HG03520 (cell line): ENCODE data around the gene DPYD.

Experiments used
- ATAC-seq: cut with Tn5 transposase; IDR thresholded peaks from one replicate; pipeline ENCODE4 v1.9.1; 2021; ENCODE audit warnings: mild to moderate bottlenecking, moderate library complexity; ENCODE audit not compliant: unreplicated experiment

The DPYD gene

DNA sequence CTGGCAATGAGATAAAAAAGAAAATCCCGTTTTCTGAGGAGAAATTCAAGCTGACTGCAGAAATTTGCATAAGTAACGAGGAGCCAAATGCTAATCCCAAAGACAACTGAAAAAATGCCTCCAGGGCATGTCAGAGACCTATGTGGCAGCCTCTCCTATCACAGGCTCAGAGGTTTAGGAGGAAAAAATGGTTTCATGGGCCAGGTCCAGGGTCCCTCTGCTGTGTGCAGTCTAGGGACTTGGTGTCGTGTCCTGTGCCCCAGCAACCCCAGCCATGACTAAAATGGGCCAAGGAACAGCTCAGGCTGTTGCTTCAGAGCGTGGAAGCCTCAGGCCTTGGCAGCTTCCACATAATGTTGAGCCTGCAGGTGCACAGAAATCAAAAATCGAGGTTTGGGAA, 456.5 kb downstream of the DPYD start:
- ATAC-seq = no peak

DNA sequence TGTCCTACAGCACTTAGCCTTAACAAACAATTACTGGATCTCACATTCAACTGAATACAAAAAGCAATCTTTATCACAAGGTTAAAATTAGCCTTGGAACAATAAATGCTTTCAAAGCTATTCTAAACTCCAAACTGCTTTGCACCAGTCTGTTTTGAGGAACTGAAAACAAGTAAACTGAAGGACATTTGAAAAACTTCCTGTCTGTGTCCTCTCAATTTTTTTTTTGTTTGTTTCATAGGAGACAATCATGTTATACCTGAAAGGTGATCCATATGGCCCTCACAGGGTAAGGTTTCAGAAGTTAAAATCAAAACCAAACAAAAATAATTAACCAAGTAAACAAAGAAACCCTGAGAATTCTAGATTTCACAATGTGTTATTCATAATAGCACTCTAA, 459.1 kb downstream of the DPYD start:
- peak; percentile 80 for ATAC-seq

DNA sequence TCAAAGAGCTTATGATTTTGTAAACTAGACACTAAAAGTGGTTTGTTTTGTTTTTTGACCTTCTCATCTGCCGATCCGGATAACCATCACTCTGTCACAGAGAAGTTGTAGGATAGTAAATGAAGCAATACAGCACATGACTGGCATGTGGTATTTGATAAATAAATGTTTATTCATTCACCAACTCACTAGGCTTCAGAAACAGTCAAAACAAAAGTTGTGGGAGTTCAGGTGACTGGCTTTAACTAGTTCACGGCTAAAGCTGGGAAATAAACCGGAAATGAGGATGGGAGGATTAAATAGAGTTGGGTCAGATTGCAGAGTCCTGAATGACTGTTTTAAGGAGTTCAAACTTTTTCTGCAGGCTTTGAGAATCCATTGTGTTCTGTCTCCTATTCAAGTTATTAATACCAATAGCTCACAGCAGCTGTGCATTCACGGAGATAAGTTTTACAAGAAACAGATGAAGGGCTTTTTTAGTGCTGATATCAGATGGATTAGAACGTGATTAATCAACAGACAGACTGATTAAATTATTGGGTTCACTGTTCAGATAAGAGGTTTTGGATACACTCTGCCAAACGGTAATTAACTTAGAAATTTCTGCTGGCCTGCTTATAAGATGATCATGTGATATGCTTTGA, 463.3 kb downstream of the DPYD start:
- no peak for ATAC-seq

DNA sequence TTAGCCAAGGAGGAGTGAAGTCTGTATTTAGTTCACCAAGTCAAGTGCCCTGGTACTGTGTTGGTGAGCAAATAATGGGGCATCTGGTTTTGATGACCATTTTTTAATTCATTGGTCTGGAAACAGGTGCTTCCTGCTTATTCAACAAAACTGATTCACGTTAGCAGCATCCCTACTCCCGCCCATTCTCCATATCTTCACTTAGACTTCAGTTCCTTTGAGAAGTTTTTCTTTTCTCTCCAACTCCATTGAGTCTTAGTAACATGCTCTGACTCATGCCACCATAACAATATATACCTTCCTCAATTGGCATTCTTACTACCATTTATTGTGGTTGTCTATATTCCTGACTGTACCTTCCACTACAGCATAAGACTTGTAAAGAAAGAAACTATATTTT, 468.9 kb downstream of the DPYD start:
- ATAC-seq = no peak

DNA sequence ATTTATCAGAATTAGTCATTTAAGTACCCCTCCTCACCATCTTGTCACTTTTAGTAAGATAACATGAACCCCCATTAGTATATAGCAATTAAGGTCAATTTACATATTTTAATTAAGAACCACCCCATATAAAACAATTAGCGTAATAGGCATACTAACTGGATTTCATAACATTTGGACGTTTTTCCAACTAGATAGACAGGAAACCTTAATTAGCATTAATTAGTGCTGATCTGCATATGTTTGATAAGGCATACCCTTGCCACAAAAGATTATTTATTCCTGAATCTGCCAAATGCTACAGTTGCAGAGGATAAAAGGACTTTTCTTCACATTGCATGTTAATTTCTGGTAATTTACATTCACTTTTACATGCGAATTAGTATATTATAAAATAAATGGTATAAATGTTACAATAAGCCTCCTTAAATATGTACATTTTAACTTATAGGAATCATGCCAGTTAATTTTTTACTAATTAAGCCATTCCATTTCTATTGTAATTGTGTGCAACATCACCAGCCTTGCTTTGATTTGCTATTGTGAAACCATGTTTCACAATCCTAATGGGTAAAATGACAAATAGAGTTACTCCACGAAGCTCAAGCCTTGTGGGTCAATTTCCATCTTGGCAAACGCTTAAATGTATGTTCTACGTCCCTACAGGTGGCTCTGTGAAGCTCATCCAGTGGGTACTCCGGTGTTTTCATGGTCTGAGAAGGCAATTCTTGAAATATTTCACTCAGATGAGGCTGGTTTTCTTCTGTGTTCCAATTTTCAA, 469.6 kb downstream of the DPYD start:
- ATAC-seq = no peak

DNA sequence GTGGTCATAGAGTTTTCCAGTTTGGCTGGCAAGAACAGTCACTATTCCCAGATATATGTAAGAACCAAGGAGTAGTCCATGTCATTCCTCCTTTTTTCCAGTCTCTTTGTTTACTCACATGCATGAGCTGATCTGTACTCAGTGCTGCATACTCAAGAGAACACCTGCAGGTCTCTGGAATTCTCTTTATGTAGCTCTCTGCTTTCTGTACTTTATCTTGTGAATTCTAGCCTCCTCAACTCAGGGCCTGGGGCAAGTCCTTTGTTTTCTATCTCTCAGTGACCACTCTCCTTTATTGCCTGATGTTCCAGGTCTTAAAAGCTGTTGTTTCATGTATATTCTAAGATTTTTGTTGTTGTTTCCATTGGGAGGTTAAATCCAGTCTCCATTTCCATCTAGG, 478.9 kb downstream of the DPYD start:
- no peak for ATAC-seq

DNA sequence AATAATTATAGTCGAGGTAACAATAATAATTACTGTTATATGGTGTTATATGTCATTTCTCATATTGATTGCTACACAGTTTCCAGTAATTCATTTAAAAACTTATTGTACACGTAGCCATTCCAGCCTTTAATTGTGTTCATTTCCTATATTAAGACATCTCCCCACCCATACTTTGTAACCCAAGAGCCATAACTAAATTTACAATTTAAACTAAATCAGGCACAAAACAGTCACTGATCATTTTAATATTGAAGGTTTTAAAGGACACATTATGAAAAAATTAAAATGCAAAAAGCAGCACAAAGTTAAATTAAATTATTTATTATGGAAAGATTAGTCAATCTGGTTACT, 487.0 kb downstream of the DPYD start:
- ATAC-seq = no peak

DNA sequence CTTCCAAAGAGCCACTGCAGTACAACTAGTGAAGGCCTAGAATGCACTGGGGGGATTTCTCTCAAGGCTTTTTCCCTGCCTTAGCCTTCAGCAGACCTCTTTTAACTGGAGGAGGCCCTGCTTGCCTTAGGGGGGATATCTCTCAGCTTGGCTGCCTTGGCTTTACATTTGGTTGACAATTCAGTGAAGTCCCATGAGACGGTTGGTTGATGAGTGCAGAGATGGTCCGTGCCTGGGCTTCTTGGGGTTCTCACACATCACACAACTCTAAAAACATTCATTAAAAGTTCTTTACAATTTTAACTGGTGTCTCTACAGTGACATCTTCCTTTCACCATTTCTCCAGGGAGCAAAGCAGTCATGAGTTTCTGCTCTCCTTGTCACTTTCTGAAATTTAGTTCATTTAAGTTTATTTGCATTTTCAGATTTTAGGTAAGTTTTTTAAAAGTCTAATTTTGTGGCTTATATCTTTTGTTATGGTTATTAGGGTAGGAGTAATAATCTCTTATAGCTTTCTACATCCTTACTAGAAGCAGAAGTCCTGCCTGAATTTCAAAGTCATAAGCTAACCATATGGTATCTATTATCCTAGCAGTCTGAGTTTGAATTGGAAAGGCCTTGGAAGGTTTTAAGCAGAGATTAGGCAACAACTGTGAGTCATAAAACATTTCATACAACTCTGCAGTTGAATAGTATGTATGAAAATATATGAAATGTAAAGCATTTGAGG, 487.6 kb downstream of the DPYD start:
- no peak for ATAC-seq

DNA sequence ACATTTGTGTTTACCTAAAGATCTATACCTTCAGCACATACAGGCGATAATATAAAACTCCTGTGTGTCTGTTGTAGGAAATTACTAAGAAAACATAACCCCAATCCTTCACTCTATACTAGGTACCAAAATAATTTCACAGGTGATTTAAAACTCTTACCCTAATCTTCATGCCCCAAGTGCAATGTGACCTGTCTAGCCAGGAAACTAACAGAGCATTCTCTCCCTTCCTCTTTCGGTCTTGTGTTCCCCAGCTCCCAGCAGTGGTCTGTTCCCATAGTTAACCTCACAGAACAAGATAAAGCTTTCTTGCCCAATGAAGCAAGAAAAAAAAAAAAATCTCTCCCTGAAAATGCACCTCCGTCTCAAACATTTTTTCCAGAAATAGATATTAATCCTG, 493.5 kb downstream of the DPYD start:
- ATAC-seq = no peak

DNA sequence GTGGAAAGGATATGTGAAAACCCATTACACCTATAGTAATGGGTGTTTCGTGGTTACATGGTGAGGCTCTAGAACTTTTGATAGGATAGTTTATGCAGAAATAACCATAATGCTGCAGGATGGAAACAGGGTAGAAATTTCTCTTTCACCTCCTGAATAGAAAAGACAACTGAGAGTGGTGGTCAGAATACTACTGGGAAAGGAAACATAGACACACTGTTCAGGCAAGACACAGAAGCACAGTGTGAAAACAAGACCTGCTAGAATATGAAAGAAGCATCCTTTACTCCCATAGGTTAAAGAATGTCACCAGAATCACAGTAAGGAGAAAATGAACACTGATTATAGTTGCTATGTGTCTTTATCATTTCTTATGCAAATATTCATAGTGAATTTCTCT, 496.6 kb downstream of the DPYD start:
- no peak for ATAC-seq

DNA sequence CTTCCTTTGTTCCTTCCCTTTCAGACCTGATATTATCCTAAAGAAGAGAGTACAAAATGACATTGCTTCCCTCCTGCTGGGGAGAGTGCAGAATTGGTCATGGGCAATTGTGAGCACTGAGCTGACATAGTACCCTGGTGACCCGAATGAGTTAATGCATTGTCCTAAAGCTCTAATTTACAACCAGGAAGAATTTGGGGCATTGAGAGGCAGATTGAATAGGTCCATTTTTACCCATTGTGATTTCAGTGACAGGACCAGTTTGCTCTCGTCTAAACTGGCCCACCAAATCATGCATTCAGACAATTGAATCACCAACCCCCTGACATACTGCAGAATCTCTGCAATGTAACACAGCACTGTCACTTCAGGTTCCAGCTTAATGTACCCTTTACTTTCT, 497.4 kb downstream of the DPYD start:
- no peak for ATAC-seq

DNA sequence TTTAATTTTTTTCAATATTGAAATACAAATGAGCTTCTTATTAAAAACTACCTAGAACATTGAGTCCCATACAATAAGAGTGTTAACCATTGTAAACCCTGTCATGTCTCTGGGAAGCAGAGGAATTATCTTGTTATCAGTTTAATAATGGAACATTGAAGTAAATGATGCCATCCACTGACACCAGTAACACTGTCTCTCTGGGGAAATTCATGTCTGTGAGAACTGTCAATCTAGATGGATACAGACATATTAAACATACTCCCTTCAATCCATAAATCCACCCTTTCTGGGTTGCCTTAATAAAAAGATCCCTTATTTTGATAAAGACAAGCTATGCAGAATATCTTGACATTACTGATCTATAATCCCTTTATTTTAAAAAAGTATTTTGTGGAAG, 503.2 kb downstream of the DPYD start:
- no peak for ATAC-seq

DNA sequence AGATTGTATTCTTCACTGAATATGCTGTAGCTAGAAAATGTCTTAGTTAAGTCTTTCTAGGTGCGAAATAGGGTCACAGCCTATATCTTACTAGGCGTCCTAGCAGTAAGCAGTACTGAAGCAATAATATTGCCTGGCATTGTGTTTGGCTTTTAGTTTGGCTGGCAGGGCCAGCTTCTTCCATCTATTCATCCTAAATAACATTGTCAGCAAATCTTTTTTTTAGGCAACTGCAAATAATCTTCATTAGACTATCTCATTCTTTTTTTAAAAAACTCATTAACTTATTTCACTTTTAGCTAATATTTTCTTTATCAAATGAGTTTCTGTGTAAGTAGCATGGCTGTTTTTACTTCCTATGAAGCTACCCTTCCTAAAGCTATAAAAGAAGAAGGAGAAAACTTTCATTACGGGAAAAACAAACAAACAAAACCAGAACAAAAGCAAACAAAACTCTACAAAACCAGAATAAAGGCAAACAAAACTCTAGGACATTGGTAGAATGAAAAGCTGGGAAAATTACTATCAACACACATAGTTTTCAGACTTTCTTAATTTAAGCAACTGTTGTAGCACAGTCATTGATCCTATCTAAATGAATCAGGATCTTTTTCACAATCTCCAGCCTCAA, 506.0 kb downstream of the DPYD start:
- ATAC-seq = no peak

DNA sequence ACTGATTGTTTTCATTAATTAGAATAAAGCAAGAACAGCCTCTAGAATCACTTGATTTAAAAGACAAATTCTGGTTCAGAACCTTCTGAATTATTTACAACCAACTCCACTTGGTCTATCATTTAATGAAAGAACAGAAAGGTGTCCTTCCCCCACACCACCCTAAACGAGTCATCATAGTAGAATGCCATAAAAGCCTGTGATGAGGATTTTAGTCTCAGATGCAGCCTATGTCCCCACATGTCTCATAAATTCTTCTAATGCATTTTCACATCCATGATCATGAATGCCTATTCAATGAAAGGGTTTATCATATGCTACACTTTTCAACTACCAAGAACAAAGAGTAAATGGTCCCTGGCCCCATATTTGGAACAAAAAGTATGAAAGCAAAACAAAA, 508.1 kb downstream of the DPYD start:
- no peak for ATAC-seq

DNA sequence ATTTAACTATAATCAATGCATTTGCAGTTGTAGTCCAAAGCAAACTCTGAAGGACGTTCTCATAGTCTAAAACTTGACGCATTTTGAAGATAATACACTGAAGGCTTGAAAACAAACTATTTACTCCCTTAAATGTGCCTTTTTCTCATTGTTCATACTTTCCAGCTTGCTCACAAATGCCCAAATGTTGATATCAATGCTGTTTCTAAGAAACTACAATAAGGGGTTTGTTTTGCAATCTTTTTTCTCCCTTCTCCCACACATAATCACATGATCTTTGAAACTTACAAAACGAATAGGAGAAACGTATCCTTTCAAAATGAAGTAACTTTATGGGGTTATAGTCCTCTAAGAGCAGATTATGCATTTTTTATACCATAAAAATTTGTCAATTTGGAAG, 508.7 kb downstream of the DPYD start:
- no peak for ATAC-seq

DNA sequence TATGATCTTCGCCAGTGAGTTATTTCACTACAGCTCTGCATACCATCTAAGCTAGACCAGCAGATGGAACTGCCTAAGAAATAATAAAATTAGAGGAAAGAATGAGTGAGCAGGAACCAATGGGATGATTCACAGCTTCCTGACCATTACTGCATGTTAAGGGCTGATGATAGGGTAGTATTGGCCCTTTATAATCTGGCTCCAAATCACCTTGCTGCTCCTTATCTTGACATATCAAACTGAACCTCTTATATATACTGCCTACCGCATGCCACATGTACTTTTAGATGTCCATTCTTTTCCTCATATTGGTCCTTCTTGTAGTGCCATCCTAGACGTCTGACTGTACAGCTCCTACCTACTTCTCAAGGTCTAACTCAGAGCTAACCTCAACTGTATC, 524.4 kb downstream of the DPYD start:
- ATAC-seq = no peak

DNA sequence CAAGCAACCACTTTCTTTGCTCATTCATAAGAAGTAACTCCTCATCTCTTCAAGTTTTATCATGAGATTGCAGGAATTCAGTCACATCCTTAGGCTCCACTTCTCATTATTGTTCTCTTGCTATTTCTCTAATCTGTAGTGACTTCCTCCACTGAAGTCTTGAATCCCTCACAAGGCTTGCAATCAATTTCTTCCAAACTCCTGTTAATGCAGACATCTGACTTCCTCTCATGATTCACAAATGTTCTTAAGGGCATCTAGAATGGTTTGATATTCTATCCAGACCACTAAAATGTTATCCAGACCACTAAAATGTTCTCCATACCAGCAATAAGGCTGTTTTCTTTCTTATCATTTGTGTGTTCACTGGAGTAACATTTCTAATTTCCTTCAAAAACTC, 528.1 kb downstream of the DPYD start:
- ATAC-seq = no peak

DNA sequence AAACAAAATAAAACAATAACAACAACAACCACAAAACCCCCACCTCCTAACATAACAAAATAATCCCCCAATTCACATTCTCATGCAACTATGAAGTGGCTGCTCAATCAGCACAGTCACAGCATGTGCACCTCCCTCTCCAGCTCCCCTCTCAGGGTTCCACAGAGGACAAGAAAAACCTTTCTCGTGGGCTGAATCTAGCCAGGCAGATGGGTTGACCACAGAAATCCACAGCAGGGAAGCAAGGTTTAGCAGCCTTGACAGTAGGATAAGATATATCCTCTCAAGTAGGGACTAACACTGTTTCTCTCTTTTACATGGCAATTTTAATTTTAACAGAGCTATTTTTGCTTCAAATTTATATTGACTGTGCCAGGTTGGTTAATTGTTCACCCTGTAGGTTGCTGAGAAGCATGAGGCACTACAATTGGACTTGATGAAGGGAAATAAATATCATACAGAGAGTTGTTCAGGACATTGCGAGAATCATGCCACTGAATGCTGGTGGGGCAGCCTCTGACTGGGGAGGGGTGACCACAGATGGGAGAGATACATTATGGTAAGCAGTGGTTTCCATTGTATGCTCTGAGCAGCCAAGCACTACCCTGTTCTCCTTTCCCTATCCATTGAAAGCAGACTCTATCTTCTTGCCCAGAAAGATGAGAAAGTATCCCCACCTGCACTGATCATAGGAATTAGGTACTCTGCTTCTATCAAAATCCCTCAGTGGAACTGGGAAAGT, 535.1 kb downstream of the DPYD start:
- ATAC-seq = no peak

DNA sequence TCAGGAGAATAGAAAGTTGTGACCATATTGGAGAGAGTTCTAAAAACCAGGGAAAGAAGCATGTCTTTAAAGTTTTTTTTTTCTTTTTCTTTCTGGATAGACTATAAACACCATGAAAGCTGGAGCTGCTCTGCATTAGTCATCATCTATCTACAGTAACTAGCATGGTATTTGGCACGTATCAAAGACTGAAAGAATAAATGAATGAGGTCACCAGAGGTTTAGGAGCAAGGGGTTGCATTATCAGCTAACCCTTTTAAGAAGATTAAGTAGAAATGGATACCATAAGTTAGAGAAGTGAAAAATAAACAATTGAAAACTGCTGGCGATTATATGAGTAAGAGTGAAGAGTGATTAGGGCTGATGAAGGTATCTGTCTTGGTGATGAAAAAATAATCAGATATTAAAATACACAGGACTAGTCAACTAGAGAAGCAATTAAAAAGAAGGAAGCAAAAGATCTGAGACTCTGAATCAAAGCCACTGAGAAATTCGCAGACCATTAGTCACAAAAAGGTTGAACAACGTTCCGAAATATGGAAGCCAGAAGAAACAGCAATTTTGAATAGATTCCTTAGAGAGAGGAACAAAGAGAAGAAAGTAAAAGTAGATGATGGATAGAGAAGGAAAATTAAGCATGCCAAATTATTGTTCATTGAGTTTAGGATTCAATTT, 536.4 kb downstream of the DPYD start:
- no peak for ATAC-seq

DNA sequence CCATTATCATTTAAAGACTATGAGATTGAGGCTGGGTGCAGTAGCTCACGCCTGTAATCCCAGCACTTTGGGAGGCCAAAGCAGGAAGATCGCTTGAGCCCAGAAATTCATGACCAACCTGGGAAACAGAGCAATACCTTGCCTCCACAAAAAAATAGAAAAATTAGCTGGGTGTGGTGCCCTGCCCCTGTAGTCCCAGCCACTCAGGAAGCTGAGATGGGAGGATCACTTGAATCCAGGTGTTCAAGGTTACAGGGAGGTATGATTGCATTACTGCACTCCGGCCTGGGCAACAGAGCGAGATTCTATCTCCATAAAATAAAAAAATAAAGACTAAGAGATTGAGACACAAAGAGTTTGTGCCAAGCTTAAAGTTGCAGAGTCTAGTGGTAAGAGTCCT, 537.0 kb downstream of the DPYD start:
- no peak for ATAC-seq

DNA sequence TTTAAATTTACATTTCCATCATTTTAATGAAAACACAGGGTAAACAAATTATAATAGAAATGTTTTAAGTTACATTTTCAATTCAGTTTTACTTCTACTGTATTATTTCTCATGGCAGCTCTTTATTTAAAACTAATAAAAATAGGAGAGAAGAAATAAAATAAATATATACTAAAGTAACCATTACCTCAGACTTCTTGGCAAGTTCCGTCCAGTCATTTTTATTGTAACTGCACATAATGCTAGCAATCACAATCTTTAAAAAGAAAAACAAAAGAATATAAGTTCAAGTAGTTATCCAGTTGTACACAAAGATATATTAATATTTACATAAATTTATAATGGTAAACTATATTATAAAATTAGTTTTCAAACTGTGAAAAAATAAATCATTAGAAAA, 538.6 kb downstream of the DPYD start:
- ATAC-seq = no peak
